DMS 273 (cell line): ENCODE data around the gene PSME3IP1.
"Not testable (repeated sequence)": the region's sequence is repeated elsewhere in the genome, so short reads cannot be mapped to it uniquely, and the experiment has no call there.

Experiments used
- DNase-seq: peaks from one replicate; lab custom pipeline; 2025; ENCODE audit not compliant: unreplicated experiment; lab: John Stamatoyannopoulos, UW

The PSME3IP1 gene

DNA sequence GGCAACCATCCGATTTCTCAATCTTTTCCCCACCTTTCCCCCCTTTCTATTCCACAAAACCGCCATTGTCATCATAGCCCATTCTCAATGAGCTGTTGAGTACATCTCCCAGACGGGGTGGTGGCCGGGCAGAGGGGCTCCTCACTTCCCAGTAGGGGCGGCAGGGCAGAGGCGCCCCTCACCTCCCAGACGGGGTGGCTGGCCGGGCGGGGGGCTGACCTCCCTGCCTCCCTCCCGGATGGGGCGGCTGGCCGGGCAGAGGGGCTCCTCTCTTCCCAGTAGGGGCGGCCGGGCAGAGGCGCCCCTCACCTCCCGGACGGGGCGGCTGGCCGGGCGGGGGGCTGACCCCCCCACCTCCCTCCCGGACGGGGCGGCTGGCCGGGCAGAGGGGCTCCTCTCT lies 14.5 kb upstream of the PSME3IP1 start:
- not testable (repeated sequence) for DNase-seq

DNA sequence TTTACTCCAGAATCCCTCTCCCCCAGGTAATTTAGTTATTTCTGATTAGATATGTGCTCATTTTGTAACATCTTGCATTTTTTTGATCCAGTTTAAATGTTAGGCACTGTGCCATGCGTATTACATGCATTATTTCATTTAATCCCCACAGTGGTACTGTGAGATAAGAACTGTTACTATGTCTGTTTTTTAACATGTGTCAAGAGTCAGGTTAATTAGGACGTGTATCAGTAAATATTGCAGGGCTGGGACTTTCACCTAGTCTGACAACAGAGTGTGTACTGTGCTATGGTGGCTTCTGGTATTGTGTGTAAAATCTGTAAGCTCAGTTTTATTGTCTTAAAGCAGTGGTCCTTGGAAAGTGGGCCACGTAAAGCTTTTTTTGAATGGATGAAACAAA lies 10.9 kb upstream of the PSME3IP1 start:
- DNase-seq, result no peak

DNA sequence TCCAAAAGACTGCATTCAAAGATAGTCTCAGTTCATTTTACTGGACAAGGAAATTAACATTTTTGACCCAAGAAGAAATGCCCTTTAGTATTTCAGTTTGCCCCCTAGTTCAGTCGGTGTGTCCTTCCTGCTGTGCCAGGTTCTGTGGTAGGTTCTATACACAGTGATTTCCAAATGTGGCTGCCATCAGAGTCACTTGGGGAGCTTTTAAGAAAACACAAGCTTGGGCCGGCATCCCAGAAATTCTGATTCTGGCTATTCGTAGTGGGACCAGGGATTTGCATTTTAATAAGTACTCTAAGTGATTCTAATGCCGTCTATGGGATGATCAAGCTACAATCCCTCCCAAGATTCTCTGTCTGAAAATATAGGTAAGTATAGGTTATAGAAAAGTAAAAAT lies 10.4 kb upstream of the PSME3IP1 start:
- no peak for DNase-seq

DNA sequence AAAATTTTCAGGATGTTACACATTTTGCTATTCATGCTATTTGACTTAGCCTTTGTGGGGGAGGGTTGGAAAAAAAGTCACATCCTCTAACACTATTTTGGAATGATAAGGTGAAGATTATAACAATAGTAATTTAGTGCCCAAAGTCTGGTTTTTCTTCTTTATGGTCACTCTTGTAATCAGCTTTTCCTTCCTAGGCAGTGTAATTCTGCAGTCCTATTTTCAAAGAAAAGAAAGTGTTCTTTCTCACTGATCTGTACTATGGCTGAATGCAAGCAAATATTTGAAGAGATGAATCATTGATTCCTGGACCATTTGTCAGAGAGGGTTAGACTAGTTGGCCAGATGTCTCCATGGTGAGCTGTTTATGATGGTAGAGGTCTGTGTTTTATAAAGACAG lies 8.7 kb upstream of the PSME3IP1 start:
- peak; percentile 31 for DNase-seq

DNA sequence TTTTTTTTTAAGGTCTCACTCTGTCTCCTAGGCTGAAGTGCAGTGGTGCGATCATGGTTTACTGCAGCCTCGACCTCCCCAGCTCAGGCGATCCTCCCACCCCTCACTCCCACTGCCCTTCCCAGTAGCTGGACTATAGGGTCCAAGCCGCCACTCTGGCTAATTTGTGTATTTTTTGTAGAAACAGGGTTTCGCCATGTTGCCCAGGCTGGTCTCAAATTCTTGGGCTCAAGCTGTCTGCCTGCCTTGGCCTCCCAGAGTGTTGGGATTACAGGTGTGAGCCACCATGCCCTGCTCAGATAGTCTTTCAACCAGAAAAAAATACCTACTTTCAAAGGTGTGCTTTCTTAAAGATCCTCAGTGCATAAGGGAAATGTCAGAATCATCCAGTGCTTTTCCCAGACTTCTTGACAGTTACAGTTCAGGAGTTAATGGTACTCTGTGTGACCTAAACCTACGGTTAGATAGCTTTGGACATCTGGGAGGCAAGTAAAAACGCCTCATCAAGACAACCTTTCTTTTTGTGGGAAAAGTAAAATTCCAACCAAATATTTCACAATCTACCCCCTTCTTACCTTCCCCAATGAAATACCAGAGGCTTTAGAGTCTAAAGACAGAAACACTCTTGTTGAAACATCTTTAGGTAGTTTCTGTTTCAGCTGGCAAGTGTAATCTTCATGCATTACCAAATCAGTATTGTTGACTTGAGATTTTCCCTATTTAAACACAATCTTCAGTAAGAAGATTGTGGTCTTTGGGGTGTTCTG lies 7.1 kb upstream of the PSME3IP1 start:
- no peak for DNase-seq

DNA sequence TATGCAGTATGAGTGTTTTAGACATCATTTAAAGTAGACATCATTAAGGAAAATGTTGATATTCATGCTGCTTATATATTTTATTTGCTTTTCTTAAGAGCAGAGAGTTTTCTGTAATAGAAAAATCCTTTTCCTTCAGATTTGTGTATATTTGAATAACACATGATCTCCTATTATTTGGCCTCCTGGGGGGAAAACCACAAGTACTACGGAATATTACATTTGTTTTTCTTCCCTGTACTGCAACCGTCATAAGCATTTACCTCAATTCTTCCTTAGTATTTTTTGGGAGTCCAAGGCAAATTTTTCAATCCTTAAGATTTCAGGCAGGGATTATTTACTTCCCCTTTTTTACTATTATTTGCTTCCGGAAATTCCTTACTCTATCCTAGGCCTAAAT lies 6.3 kb upstream of the PSME3IP1 start:
- no peak for DNase-seq

DNA sequence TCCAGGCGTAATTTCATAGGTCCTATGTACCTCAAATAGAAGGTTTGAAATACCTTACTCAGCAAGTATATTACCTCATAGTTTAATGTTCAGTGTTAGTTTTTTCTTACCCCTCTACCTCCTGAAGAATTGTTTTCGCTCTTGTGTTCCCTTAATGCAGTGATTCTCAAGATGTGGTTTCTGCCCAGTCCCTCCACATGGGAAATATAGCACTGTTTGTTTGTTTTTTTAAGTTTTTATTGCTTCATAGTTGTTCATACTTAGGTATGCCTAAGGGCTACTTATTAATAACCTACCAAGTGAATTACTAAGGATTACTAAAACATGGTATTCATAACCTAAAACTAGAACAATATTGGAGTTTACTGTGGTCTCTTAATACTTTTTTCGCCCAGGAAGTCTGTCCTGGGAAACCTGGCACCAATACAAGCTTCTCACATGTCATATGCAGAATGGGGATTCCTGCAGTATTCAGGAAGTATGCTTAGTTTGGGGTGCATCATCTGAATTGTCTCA lies 5.3 kb upstream of the PSME3IP1 start:
- peak; percentile 27 for DNase-seq

DNA sequence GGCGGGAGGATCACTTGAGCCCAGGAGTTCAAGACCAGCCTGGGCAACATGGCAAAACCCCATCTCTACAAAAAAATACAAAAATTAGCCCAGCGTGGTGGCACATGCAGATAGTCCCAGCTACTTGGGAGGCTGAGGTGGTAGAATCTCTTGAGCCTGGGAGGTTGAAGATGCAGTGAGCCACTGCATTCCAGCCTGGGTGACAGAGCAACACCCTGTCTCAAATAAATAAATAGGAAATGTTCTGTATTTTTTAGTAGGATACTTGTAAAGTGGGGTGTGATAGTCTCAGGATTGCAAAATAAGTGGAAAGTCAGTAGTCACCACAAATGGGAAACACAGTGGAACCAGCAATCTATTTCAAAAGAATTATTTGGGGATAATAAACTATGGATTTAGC lies 4.3 kb upstream of the PSME3IP1 start:
- no peak for DNase-seq

DNA sequence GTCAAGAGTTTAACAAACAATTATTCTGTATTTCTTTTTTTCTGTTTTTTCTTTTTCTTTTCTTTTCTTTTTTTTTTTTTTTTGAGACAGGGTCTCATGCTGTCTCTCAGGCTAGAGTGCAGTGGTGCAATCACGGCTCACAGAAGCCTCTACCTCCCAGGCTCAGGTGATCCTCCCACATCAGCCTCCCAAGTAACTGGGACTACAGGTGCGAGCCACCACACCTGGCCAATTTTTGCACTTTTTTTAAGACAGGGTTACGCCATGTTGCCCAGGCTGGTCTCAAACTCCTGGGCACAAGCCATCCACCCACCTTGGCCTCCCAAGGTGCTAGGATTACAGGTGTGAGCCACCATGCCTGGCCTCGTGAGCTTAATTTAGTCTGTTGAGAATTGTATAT lies 3.7 kb upstream of the PSME3IP1 start:
- DNase-seq, result not testable (repeated sequence)

DNA sequence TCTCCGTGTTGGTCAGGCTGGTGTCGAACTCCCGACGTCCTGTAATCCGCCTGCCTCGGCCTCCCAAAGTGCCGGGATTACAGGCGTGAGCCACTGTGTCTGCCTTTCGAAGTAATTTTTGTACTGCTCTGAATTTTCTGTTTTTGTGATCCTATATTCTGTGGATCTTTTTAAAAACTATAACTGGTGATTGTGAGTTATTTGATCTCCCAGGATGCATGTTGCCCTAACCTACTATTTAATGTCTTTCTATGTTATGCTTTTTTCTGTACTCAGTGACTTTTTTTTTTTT lies 2.8 kb upstream of the PSME3IP1 start:
- no peak for DNase-seq

DNA sequence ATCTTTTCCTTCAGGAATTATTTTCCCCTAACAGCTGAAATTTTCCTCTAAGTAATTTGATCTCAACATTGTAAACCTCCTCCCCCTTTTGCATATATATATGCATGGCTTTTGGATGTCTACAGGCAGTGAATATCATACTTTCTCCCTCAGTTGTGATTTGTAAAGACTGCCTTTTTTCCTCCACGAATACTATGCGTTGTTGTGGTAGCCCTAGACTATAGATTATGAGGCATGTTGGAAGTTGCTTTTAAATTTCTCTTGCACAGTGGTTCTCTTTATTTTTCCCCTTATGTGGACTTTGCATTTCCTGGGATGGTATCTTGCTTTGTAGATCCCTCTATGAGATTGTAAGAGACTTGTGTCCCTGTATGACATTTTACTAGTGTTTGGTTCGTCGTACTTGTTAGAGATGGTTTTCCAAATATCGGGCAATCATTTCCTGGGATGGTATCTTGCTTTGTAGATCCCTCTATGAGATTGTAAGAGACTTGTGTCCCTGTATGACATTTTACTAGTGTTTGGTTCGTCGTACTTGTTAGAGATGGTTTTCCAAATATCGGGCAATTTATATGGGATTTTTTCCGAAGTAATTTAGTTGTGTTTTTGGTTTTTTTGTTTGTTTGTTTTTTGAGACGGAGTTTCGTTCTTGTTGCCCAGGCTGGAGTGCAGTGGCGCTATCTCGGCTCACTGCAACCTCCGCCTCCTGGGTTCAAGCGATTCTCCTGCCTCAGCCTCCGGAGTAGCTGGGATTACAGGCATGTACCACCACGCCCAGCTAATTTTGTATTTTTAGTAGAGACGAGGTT lies 2.3 kb upstream of the PSME3IP1 start:
- not testable (repeated sequence) for DNase-seq

DNA sequence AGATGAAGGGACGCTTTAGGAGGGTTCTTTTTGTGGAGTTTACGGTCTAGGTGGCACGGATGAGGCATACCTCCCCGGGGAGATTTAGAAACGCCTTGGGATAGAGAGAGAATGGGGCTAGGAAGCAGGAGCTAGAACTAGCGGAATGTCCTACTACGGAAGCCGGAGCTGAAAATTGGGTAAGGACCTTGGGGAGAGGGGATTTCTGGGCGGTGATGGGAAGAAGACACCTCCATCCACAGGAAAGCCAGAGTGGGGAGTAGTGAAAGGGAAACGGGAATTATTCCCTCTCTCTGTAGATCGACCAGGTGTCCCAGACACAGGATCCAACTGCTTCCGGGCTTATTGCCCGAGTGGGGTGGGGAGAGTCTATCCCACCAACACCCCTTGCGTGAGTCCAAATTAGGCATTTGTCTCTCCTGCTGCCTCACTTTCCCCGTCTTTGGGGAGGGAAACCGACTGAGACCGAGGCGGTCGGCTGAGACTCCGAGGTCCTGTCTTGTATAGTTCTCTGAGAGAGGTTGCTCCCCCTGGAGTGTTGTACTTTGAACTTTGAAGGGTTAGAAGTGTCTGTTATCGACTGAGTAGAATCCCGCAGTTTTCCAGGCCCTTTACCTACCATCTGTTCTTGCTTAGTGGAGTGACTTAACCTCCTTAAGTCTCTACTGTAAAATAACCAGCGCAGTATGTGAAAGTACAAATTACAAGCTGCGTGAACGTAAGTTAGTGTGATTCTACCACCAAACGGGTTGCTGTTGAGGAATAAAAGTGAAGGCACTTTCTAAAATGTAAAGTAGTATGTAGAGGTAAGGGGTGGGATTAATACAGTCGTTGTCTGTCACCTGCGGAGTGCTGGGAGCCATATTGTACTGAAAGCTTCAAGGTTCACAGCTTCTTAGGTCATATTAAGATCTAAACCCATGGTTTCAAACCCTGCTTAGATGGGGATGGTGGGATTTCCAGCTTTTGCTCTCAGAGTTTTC lies 1.3 kb upstream of the PSME3IP1 start:
- DNase-seq, result peak; percentile 82

DNA sequence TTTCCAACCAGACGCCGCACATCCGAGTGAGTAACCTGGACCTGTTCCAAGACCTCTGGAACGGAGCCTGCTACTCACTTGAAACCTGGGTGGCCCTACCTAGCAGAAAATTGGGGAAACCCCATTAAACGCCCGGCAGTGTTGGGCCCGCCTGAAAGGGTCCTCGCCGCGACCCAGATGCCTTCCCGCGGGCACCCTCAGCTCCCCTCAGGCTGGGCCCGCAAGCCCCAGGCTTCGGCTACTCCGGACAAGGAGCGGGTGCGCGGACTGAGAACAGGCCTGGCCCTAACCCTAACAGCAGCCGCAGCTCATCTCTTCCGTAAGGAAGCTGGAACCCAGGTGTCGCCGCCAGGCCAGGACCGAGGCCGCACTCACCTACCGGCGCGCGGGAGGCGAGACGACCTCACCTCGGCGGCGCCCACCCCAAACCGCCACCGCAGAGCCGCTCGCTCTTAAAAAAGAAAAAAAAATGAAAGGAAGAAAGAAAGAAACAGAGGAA lies 344 bp downstream of the PSME3IP1 start:
- peak; percentile 82 for DNase-seq

DNA sequence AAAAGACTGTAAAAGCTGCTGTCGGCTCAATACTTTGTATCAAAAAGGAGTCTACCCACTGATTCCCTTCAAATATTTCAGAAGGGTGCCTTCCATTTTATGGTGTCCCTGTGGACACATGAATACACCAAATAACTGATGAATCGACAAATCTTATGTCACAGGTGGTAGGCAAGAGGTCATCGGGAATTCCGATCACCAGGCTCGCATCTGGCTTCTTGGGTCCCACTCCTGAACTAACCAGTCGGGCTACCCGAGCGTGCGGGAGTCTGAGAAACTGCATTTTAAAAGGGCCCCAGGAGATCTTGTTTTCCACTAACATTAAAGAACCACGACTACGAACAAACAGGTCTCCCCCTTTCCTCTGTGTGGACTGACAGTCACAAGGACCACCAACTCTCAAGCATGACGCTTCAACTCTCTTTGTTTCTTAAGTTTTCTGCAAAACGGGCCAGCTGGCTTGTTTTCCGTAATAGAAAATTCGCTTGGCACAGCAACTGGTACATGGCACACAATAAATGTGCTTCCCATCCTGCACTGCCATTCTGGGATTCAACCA lies 873 bp downstream of the PSME3IP1 start:
- peak; percentile 58 for DNase-seq

DNA sequence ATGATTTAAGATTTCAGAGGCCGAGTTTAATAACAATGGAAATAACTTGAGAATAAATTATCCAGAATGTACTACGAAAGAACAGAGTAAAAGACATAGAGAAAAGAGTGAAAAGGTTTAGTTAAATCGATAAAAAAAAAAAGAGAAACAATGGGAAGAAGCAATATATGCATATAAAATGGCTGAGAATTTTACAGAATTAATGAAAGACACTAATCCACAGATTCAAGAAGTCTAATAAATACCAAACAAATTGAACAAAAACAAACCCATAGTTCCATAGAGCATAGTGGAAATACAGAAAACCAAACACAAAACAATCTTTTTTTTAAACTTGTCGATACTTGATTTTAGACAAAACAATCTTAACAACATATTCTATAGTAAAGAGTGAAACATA lies 1.7 kb downstream of the PSME3IP1 start:
- no peak for DNase-seq

DNA sequence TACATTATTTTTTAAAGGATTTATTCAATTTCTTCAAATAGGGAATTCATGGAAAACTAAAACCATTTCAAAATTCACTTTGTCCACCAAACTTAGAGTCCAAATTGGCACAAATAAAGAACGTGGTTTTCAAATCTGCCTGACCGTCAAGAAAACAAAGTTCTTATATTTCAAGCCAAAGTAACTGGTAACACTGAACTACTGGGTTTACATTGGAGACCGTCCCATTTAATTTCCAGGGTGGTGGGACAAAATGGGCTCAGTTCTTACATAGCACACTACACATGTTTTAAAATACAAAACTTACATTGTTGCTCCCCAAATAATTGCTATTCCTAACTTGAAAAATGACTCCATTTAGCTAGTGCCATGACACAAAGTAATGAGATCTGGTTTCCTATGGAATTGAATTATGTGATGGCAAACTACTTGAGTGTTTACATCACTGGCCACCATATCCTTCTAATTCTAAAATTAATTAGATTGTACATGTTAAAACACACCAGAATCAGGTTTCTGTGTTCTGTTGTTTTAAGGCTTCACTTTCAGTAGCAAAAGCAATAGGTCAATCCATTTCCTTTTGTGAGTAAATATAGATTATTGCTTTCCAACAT lies 6.5 kb downstream of the PSME3IP1 start:
- no peak for DNase-seq

DNA sequence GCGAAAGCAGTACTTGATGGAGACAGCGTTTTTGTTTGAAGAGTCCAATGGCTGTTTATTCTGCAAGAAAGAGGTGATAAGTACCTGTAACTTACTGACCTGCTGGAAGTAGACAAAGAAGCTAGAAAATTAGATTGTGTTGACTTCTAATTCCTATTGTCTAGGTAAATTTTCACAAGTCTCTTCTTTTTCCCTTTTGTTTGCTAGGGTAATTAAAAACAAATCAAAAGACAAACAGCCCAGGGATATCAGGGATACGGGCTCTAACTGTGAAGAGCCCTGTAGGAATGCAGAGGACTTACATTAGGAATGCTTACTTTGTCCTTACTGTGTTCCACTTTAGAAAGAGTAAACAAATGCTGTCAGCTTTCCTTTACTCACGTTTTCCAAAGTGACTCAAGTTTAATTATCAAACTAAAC lies 7.0 kb downstream of the PSME3IP1 start:
- no peak for DNase-seq

DNA sequence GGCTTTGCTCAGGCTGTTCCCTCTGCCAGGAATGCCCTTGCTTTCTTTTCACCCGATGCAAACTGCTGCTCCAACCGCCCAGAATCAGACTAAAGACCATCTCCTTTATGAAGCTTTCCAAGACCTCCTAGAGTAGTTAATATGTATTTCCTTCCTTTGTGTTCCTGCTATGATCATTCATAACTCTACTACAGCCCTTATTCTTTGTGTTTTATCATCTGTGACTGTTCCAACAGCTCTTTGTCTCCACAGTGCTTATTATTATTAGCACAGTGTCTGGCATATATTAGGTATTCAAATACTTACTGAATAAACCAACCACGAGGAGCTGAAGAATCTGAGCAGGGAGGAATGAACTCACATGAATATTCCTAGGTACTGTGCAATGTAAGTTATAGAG lies 7.6 kb downstream of the PSME3IP1 start:
- no peak for DNase-seq

DNA sequence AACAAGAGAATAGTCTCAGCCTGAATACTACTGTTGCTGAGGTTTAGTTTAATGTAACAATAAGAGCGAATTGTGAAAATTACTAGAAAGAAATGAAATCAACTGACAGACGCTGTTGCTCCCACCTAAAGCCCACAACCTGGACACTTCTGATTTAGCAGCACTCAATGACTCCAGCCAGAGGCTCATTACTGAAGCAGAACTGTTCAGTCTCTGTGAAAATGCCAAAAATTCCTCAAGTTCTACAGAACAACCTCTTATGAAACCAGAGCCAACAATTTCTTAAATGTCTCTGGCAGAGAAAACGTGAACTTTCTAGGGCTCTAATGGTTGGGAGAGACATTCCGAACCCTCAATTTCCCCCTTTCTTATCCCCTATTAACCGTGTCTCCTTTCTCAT lies 9.9 kb downstream of the PSME3IP1 start:
- DNase-seq, result no peak

DNA sequence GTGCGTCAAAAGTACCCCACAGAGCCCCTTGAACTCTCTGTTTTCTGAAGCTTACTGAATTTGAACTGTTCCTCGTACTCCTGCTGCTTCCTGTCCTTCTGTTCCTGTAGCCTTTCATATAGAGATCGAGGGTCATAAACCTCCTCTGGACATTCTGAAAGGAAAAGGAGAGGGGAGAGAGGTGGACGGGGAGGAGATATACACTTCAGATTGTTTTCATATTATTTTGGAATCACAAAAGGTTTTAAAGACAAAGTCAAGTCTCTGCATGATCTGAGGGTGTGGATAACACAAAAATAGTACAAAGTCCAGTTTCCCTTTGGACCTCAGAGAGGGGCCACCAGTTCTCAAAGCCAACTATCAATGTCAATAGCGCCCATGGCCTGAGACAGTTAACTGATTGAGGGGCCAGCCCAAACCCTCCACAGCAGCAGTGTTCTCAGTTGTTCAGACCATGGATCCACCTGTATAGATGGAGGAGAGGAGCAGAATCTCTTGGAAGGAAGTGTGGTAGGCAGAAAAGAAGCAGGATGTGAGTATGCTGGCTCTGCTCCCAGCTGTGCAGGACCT lies 13.0 kb downstream of the PSME3IP1 start:
- DNase-seq, result no peak
